ENCODE measurements around the gene TAF10.
A peak's percentile ranks its signal among the peaks of the same experiment; 100 is the strongest.

Gene TAF10

GRCh38 chr11:6625156-6625831 lies 13.3 kb upstream of the TAF10 start:
- DNase-seq (ENCODE audit: low read depth in 2 of 3, low spot score in 1 of 3): no peak

GRCh38 chr11:6623391-6624363 lies 11.7 kb upstream of the TAF10 start:
- DNase-seq (ENCODE audit: low read depth in 2 of 3, low spot score in 1 of 3): no peak

- no peak for DNase-seq (ENCODE audit: low read depth in 2 of 3, low spot score in 1 of 3)
These were observed 10.5 kb upstream of the TAF10 start for GRCh38 chr11:6622261-6623171.

- no peak for DNase-seq (ENCODE audit: low read depth in 2 of 3, low spot score in 1 of 3)
These were observed 9.7 kb upstream of the TAF10 start for GRCh38 chr11:6621711-6622211.

GRCh38 chr11:6620636-6621035 lies 8.6 kb upstream of the TAF10 start:
- DNase-seq (ENCODE audit: low read depth in 2 of 3, low spot score in 1 of 3): no peak

- peak; percentile 73 to 89 (median 77) for DNase-seq (ENCODE audit: low read depth in 2 of 3, low spot score in 1 of 3)
These were observed 7.2 kb upstream of the TAF10 start, which contains the start of gene TPP1 for GRCh38 chr11:6619004-6619745. TSS of gene TPP1 (minus strand) at chr11:6619422. CDS start at chr11:6619400, 22 bp downstream.

- peak in 1 of 3 donors; percentile 33 for DNase-seq (ENCODE audit: low read depth in 2 of 3, low spot score in 1 of 3)
These were observed 6.3 kb upstream of the TAF10 start for GRCh38 chr11:6618117-6619003.

GRCh38 chr11:6617315-6617781 lies 5.3 kb upstream of the TAF10 start:
- no peak for DNase-seq (ENCODE audit: low read depth in 2 of 3, low spot score in 1 of 3)

GRCh38 chr11:6616596-6617250 lies 4.7 kb upstream of the TAF10 start:
- DNase-seq (ENCODE audit: low read depth in 2 of 3, low spot score in 1 of 3): no peak

GRCh38 chr11:6615882-6616585 lies 4.0 kb upstream of the TAF10 start:
- DNase-seq (ENCODE audit: low read depth in 2 of 3, low spot score in 1 of 3): no peak

GRCh38 chr11:6615046-6615445 lies 3.0 kb upstream of the TAF10 start:
- DNase-seq (ENCODE audit: low read depth in 2 of 3, low spot score in 1 of 3): no peak

GRCh38 chr11:6614446-6614845 lies 2.4 kb upstream of the TAF10 start:
- DNase-seq (ENCODE audit: low read depth in 2 of 3, low spot score in 1 of 3): no peak

GRCh38 chr11:6613496-6613895 lies 1.5 kb upstream of the TAF10 start:
- DNase-seq (ENCODE audit: low read depth in 2 of 3, low spot score in 1 of 3): no peak

- DNase-seq (ENCODE audit: low read depth in 2 of 3, low spot score in 1 of 3): no peak
These were observed 128 bp downstream of the TAF10 start for GRCh38 chr11:6611963-6612212.

- DNase-seq (ENCODE audit: low read depth in 2 of 3, low spot score in 1 of 3): no peak
These were observed 689 bp downstream of the TAF10 start for GRCh38 chr11:6611092-6611962.

GRCh38 chr11:6610591-6610990 lies 1.4 kb downstream of the TAF10 start:
- DNase-seq (ENCODE audit: low read depth in 2 of 3, low spot score in 1 of 3): no peak

- no peak for DNase-seq (ENCODE audit: low read depth in 2 of 3, low spot score in 1 of 3)
These were observed 2.5 kb downstream of the TAF10 start for GRCh38 chr11:6609502-6610015.
